Muscle of leg (tissue), 11 donors: ENCODE results near the gene NCKAP5. TPM values are rescaled to one million over a fixed set of nuclear protein-coding genes. Genes with fewer than 3 reads are reported as not detected.
"Not testable (repeated sequence)": the region's sequence is repeated elsewhere in the genome, so short reads cannot be mapped to it uniquely, and the experiment has no call there.

Experiments
- DNase-seq: peaks from one replicate; pipeline ENCODE4 v3.0.0; 2013
- H3K27ac ChIP-seq: one replicate; pipeline ENCODE4 v1.5.1; 2013; ENCODE audit warnings: mild to moderate bottlenecking, low read length, control low read depth
- H3K27me3 ChIP-seq: one replicate; pipeline ENCODE4 v1.6.1; 2013; ENCODE audit warnings: low read length; ENCODE audit not compliant: control insufficient read depth, insufficient read depth
- H3K36me3 ChIP-seq: one replicate; pipeline ENCODE4 v1.6.1; 2013; ENCODE audit warnings: low read length; ENCODE audit not compliant: control insufficient read depth, insufficient read depth
- H3K4me1 ChIP-seq: one replicate; pipeline ENCODE4 v1.6.1; 2013; ENCODE audit warnings: low read length; ENCODE audit not compliant: control insufficient read depth, insufficient read depth
- H3K4me3 ChIP-seq: one replicate; pipeline ENCODE4 v1.5.1; 2013; ENCODE audit warnings: low read length, control low read depth
- H3K9me3 ChIP-seq: replicated peaks from 2 replicates; pipeline ENCODE4 v1.6.1; 2013; ENCODE audit warnings: low read depth, low read length; ENCODE audit not compliant: control insufficient read depth
- WGBS: methylation state at CpG from one replicate; pipeline ENCODE4 v1.1.5; 2013; ENCODE audit warnings: missing lambda C conversion rate; ENCODE audit not compliant: insufficient coverage; 5-methylcytosine and 5-hydroxymethylcytosine counted together
- polyA plus RNA-seq, 8 donors: library from polyadenylated mRNA; unstranded; fragments of 120-200 nt; gene quantifications; one replicate each; pipeline versions ENCODE4 v1.2.1 to v1.2.3, GENCODE V29; 2013; ENCODE audit warnings: inconsistent platforms in 1 of 8, low replicate concordance in 1 of 8; ENCODE audit not compliant: insufficient read length in 8 of 8, insufficient read depth in 1 of 8
- total RNA-seq: library from RNA; stranded (reverse); fragments of 120-200 nt; gene quantifications from one replicate; pipeline ENCODE4 v1.2.4, GENCODE V29; 2013

The NCKAP5 gene
- total and polyA plus RNA-seq, 9 donors, result 3.7 to 8.9 (median 5.0) TPM

- Histone ChIP-seq H3K27ac (no peak overlapping the region), H3K4me3 (no peak overlapping the region), H3K4me1 (no peaks in the 10 kb centered on the region), H3K27me3 (no peaks in the 10 kb centered on the region), H3K9me3 (no peaks in the 10 kb centered on the region), H3K36me3 (no peaks in the 10 kb centered on the region)
- no peak for DNase-seq
- no CpG with 5 or more reads among the region's 1 CpG for WGBS
Measured at GRCh38 chr2:132725148-132725547, 843.1 kb downstream of the NCKAP5 start.

GRCh38 chr2:132721938-132722337, 846.3 kb downstream of the NCKAP5 start:
- WGBS, result no CpG with 5 or more reads among the region's 2 CpGs
- H3K36me3 ChIP-seq, result no peaks in the 10 kb centered on the region
- H3K4me1 ChIP-seq, result no peaks in the 10 kb centered on the region
- no peaks in the 10 kb centered on the region for H3K27me3 ChIP-seq
- no peak for DNase-seq
- no peak overlapping the region for H3K27ac ChIP-seq
- no peak overlapping the region for H3K4me3 ChIP-seq
- no peaks in the 10 kb centered on the region for H3K9me3 ChIP-seq

- DNase-seq, result no peak
- Histone ChIP-seq H3K27me3 (no peaks in the 10 kb centered on the region), H3K9me3 (no peaks in the 10 kb centered on the region), H3K27ac (no peak overlapping the region), H3K4me1 (peaks cover 4% of the 10 kb centered on the region), H3K4me3 (no peak overlapping the region), H3K36me3 (no peaks in the 10 kb centered on the region)
- 76% methylated on average over 2 of the region's 4 CpGs for WGBS
Measured at GRCh38 chr2:132720393-132720792, 847.9 kb downstream of the NCKAP5 start.

GRCh38 chr2:132719480-132719879, 848.8 kb downstream of the NCKAP5 start:
- Histone ChIP-seq H3K4me3 (no peak overlapping the region), H3K36me3 (no peaks in the 10 kb centered on the region), H3K4me1 (peaks cover 4% of the 10 kb centered on the region), H3K9me3 (no peaks in the 10 kb centered on the region), H3K27ac (no peak overlapping the region), H3K27me3 (no peaks in the 10 kb centered on the region)
- WGBS, result 95% methylated on average over 9 of the region's 9 CpGs
- DNase-seq, result no peak

- Histone ChIP-seq H3K27ac (no peak overlapping the region), H3K9me3 (no peaks in the 10 kb centered on the region), H3K36me3 (no peaks in the 10 kb centered on the region), H3K4me1 (peaks cover 4% of the 10 kb centered on the region), H3K4me3 (no peak overlapping the region), H3K27me3 (no peaks in the 10 kb centered on the region)
- WGBS, result no CpG with 5 or more reads among the region's 2 CpGs
- no peak for DNase-seq
Measured at GRCh38 chr2:132716954-132717353, 851.3 kb downstream of the NCKAP5 start.

GRCh38 chr2:132715386-132716351, 852.6 kb downstream of the NCKAP5 start:
- H3K9me3 ChIP-seq, result no peaks in the 10 kb centered on the region
- peaks cover 4% of the 10 kb centered on the region for H3K4me1 ChIP-seq
- H3K27ac ChIP-seq, result no peak overlapping the region
- no peak for DNase-seq
- 0% methylated on average over 1 of the region's 7 CpGs for WGBS
- no peak overlapping the region for H3K4me3 ChIP-seq
- no peaks in the 10 kb centered on the region for H3K36me3 ChIP-seq
- no peaks in the 10 kb centered on the region for H3K27me3 ChIP-seq

- H3K27me3 ChIP-seq, result no peaks in the 10 kb centered on the region
- no peak for DNase-seq
- H3K9me3 ChIP-seq, result no peaks in the 10 kb centered on the region
- H3K36me3 ChIP-seq, result no peaks in the 10 kb centered on the region
- no peak overlapping the region for H3K4me3 ChIP-seq
- no peak overlapping the region for H3K27ac ChIP-seq
- WGBS, result no CpG with 5 or more reads among the region's 4 CpGs
- H3K4me1 ChIP-seq, result no peaks in the 10 kb centered on the region
Measured at GRCh38 chr2:132703396-132703795, 864.9 kb downstream of the NCKAP5 start.

- H3K27me3 ChIP-seq, result no peaks in the 10 kb centered on the region
- no peak overlapping the region for H3K27ac ChIP-seq
- no peaks in the 10 kb centered on the region for H3K36me3 ChIP-seq
- no peaks in the 10 kb centered on the region for H3K4me1 ChIP-seq
- no peak for DNase-seq
- no peaks in the 10 kb centered on the region for H3K9me3 ChIP-seq
- H3K4me3 ChIP-seq, result no peak overlapping the region
- WGBS, result no CpG with 5 or more reads among the region's 2 CpGs
Measured at GRCh38 chr2:132701810-132702209, 866.5 kb downstream of the NCKAP5 start.

GRCh38 chr2:132699802-132700201, 868.5 kb downstream of the NCKAP5 start:
- not testable (repeated sequence) for DNase-seq
- no CpG with 5 or more reads among the region's 2 CpGs for WGBS

GRCh38 chr2:132698347-132698746, 869.9 kb downstream of the NCKAP5 start:
- not testable (repeated sequence) for H3K27me3 ChIP-seq
- WGBS, result no CpG with 5 or more reads among the region's 3 CpGs

More at GRCh38 chr2:132699802-132700201, 868.5 kb downstream of the NCKAP5 start:
- H3K36me3 ChIP-seq, H3K9me3 ChIP-seq, H3K27me3 ChIP-seq, H3K27ac ChIP-seq, H3K4me1 ChIP-seq, H3K4me3 ChIP-seq: not testable (repeated sequence)

More at GRCh38 chr2:132698347-132698746, 869.9 kb downstream of the NCKAP5 start:
- not testable (repeated sequence) for H3K36me3 ChIP-seq, H3K4me1 ChIP-seq, H3K27ac ChIP-seq, DNase-seq, H3K4me3 ChIP-seq, H3K9me3 ChIP-seq
